Keratinocyte (primary cell): ENCODE results near the gene TENM4. TPM values are rescaled to one million over a fixed set of nuclear protein-coding genes. Genes with fewer than 3 reads are reported as not detected.

ENCODE experiments used
- DNase-seq: peaks from one replicate; pipeline ENCODE4 v3.0.0-alpha.2; 2011; ENCODE audit warnings: low read depth, missing footprints, low spot score
- FAIRE-seq: peaks from 2 replicates; lab custom pipeline; 2011; peaks lifted over from hg19 to GRCh38; lab: Jason Lieb, UNC
- H2AFZ ChIP-seq: 2 replicates; pipeline ENCODE4 v1.6.0; 2012; ENCODE audit warnings: low read length, control low read depth, inconsistent platforms; ENCODE audit not compliant: control insufficient read depth
- H3K27ac ChIP-seq: 2 replicates; pipeline ENCODE4 v1.5.1; 2011; ENCODE audit warnings: low read length; ENCODE audit not compliant: control insufficient read depth, insufficient read depth
- H3K27me3 ChIP-seq: 3 replicates; pipeline ENCODE4 v1.6.0; 2011; ENCODE audit warnings: low read length; ENCODE audit not compliant: control insufficient read depth, insufficient read depth; ENCODE audit errors: extremely low read depth
- H3K36me3 ChIP-seq, 2 experiments: 2 replicates in 1 of 2; 3 replicates in 1 of 2; pipeline ENCODE4 v1.5.1; 2011; ENCODE audit warnings: low read length in 2 of 2, mild to moderate bottlenecking in 1 of 2; ENCODE audit not compliant: control insufficient read depth in 2 of 2, insufficient read depth in 2 of 2; ENCODE audit errors: extremely low read depth in 1 of 2
- H3K4me1 ChIP-seq: 3 replicates; pipeline ENCODE4 v1.5.1; 2011; ENCODE audit warnings: low read length; ENCODE audit not compliant: control insufficient read depth, insufficient read depth; ENCODE audit errors: extremely low read depth
- H3K4me2 ChIP-seq: 3 replicates; pipeline ENCODE4 v1.6.0; 2011; ENCODE audit warnings: low read depth, low read length; ENCODE audit not compliant: control insufficient read depth, insufficient read depth; ENCODE audit errors: extremely low read depth
- H3K4me3 ChIP-seq, 3 experiments: fragments of 200-600 bp in 1 of 3; sonication (generic) in 1 of 3; 2 replicates in 2 of 3; 3 replicates in 1 of 3; pipeline ENCODE4 v1.5.1; 2011 to 2016; ENCODE audit warnings: low read length in 3 of 3, mild to moderate bottlenecking in 3 of 3, control low read depth in 2 of 3, inconsistent platforms in 1 of 3, low read depth in 1 of 3, mixed read lengths in 1 of 3, mixed run types in 1 of 3, moderate library complexity in 1 of 3; ENCODE audit not compliant: control insufficient read depth in 2 of 3, insufficient read depth in 2 of 3; ENCODE audit errors: extremely low read depth in 1 of 3
- H3K79me2 ChIP-seq: 2 replicates; pipeline ENCODE4 v1.6.0; 2012; ENCODE audit warnings: low read length; ENCODE audit not compliant: control insufficient read depth, insufficient read depth
- H3K9ac ChIP-seq: 3 replicates; pipeline ENCODE4 v1.6.0; 2011; ENCODE audit warnings: low read length; ENCODE audit not compliant: control insufficient read depth, insufficient read depth; ENCODE audit errors: extremely low read depth
- H3K9me1 ChIP-seq: 3 replicates; pipeline ENCODE4 v1.6.0; 2011; ENCODE audit warnings: low read length; ENCODE audit not compliant: control insufficient read depth, insufficient read depth; ENCODE audit errors: extremely low read depth
- H3K9me3 ChIP-seq: 2 replicates; pipeline ENCODE4 v1.5.1; 2012; ENCODE audit warnings: low read depth, low read length; ENCODE audit not compliant: control insufficient read depth
- H4K20me1 ChIP-seq: 3 replicates; pipeline ENCODE4 v1.6.0; 2011; ENCODE audit warnings: low read length; ENCODE audit not compliant: control insufficient read depth, insufficient read depth; ENCODE audit errors: extremely low read depth
- EZH2 ChIP-seq: IDR thresholded peaks from one replicate; pipeline ENCODE4 v1.6.1; 2012; ENCODE audit warnings: inconsistent platforms, mild to moderate bottlenecking, low read length, moderate library complexity
- dilution Hi-C: fragments of 300-500 bp; cut with MboI; formaldehyde crosslinking; loops from one replicate; pipeline ENCODE4 v1.7.0; 2020; ENCODE audit warnings: low sequenced_read_pairs; ENCODE audit not compliant: extremely low pct_ligation_motif_present
- polyA plus RNA-seq, 5 experiments: library from polyadenylated mRNA; depleted of rRNA in 3 of 5; stranded (reverse) in 3 of 5; stranded (forward) in 1 of 5; unstranded in 1 of 5; fragments of >200 nt; gene quantifications; 1 replicate in 1 of 5; 2 replicates in 3 of 5; 3 replicates in 1 of 5; pipeline versions ENCODE4 v1.2.1 to v1.2.3, GENCODE V29; 2011 to 2012; ENCODE audit warnings: missing spikeins in 2 of 5, low read depth in 1 of 5, low replicate concordance in 1 of 5
- TF ChIP-seq, protein P1 (sequence below), 3 experiments: IDR thresholded peaks in 1 of 3; conservative IDR thresholded peaks in 1 of 3; optimal IDR thresholded peaks in 1 of 3; 2 replicates in 2 of 3; 3 replicates in 1 of 3; pipeline versions ENCODE3 to v1.5.1; 2011; ENCODE audit warnings: low read length in 3 of 3, mild to moderate bottlenecking in 3 of 3, moderate library complexity in 2 of 3, control low read depth in 1 of 3, inconsistent platforms in 1 of 3; ENCODE audit not compliant: insufficient read depth in 2 of 3; ENCODE audit errors: extremely low read depth in 1 of 3

Gene TENM4
- polyA plus RNA-seq, 1 donor (not counting 4 experiments of a cell fraction or from before 2014, with no cell fraction given): 3.5 TPM

DNA sequence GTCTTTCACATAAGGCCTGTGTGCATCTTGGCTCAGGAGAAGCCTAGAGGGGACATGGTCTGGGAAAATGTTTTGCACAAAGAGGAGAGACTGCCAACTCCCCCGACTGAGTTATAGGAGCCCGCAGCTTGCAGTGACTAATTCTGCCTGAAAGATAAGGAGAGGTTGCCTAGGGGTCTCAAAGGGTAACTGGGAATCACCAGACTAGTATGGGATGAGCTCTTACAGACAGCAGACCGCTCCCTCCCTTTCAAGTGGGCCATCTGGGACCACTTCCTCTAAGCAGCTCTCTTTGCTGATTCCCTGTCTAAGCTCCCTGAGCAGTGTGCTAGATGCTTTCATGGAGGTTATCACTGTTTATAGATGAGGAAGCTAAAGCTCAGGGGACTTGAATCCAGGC is 105.1 kb downstream of the TENM4 start:
- Histone ChIP-seq H4K20me1 (no peaks in the 10 kb centered on the region), H3K27ac (peak overlapping the region; percentile 43), H3K9me3 (no peaks in the 10 kb centered on the region), H3K4me3 (no peak overlapping the region), H3K79me2 (peaks cover 4% of the 10 kb centered on the region), H3K4me2 (peak overlapping the region; percentile 22), H3K9ac (no peak overlapping the region), H3K36me3 (peaks cover 0 to 4% of the 10 kb centered on the region in 2 experiments), H3K27me3 (no peaks in the 10 kb centered on the region), H3K9me1 (no peaks in the 10 kb centered on the region), H2AFZ (peak overlapping the region; percentile 64), H3K4me1 (peaks cover 2% of the 10 kb centered on the region)
- FAIRE-seq (peak; percentile 61), DNase-seq (no peak)
- TF ChIP-seq, protein P1, sequence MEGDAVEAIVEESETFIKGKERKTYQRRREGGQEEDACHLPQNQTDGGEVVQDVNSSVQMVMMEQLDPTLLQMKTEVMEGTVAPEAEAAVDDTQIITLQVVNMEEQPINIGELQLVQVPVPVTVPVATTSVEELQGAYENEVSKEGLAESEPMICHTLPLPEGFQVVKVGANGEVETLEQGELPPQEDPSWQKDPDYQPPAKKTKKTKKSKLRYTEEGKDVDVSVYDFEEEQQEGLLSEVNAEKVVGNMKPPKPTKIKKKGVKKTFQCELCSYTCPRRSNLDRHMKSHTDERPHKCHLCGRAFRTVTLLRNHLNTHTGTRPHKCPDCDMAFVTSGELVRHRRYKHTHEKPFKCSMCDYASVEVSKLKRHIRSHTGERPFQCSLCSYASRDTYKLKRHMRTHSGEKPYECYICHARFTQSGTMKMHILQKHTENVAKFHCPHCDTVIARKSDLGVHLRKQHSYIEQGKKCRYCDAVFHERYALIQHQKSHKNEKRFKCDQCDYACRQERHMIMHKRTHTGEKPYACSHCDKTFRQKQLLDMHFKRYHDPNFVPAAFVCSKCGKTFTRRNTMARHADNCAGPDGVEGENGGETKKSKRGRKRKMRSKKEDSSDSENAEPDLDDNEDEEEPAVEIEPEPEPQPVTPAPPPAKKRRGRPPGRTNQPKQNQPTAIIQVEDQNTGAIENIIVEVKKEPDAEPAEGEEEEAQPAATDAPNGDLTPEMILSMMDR (optimal IDR thresholded peaks at IDR 0.05 in 1 of 3, IDR thresholded peaks at IDR 0.05 in 1 of 3, conservative IDR thresholded peaks at IDR 0.05 in 1 of 3; ENCODE audit: extremely low read depth in 1 of 3, insufficient read depth in 2 of 3, low read length in 3 of 3): no peak
- TF ChIP-seq EZH2: no peak
- dilution Hi-C loops: no loop called here

DNA sequence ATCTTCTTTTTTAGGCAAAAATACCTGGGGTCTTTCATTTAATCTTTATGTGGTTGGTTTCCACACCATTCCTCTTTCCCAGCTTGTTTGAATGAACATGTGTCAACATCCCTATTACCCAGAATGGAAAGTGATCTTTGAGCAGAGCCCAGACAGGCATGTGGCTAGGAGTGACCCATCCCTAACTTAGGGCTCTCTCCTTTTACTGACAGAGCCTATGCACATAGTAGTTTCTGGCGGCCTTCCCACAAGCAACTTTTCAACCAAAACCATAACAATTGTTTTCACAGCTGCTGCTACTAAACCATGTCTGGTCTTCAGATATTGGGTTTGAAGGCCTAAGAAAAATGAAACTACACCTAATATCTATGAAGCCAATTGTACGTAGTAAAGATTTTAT is 107.5 kb downstream of the TENM4 start:
- no peak for TF ChIP-seq EZH2
- TF ChIP-seq, protein P1 (optimal IDR thresholded peaks at IDR 0.05 in 1 of 3, IDR thresholded peaks at IDR 0.05 in 1 of 3, conservative IDR thresholded peaks at IDR 0.05 in 1 of 3; ENCODE audit: extremely low read depth in 1 of 3, insufficient read depth in 2 of 3, low read length in 3 of 3): no peak
- H3K36me3 ChIP-seq: peaks cover 0 to 4% of the 10 kb centered on the region in 2 experiments
- H3K4me2 ChIP-seq: no peak overlapping the region
- no peak overlapping the region for H2AFZ ChIP-seq
- no peaks in the 10 kb centered on the region for H3K9me1 ChIP-seq
- H3K4me3 ChIP-seq: no peak overlapping the region
- DNase-seq (no peak), FAIRE-seq (no peak)
- H3K27ac ChIP-seq: no peak overlapping the region
- H3K9ac ChIP-seq: no peak overlapping the region
- no peaks in the 10 kb centered on the region for H4K20me1 ChIP-seq
- dilution Hi-C loops: no loop called here
- peaks cover 4% of the 10 kb centered on the region for H3K79me2 ChIP-seq
- no peaks in the 10 kb centered on the region for H3K27me3 ChIP-seq
- H3K9me3 ChIP-seq: no peaks in the 10 kb centered on the region
- peaks cover 8% of the 10 kb centered on the region for H3K4me1 ChIP-seq
